Superior temporal gyrus (tissue), 1 donor: ENCODE data around the gene RAD51B.

Source experiments
- DNase-seq: peaks from one replicate; pipeline ENCODE4 v3.0.0-alpha.2; 2016; ENCODE audit errors: extremely low spot score

Gene RAD51B

GRCh38 chr14:68509188-68509983 is 689.8 kb downstream of the RAD51B start:
- DNase-seq = no peak

- DNase-seq = no peak
Measured at GRCh38 chr14:68510201-68511128, 690.9 kb downstream of the RAD51B start.

GRCh38 chr14:68511129-68512047 is 691.8 kb downstream of the RAD51B start:
- DNase-seq = no peak

- DNase-seq = no peak
Measured at GRCh38 chr14:68512088-68512487, 692.5 kb downstream of the RAD51B start.

GRCh38 chr14:68513137-68513536 is 693.6 kb downstream of the RAD51B start:
- no peak for DNase-seq

- no peak for DNase-seq
Measured at GRCh38 chr14:68513838-68514607, 694.4 kb downstream of the RAD51B start.

- DNase-seq = no peak
Measured at GRCh38 chr14:68514608-68515194, 695.1 kb downstream of the RAD51B start.

- DNase-seq = no peak
Measured at GRCh38 chr14:68516342-68516741, 696.8 kb downstream of the RAD51B start.

GRCh38 chr14:68518166-68518565 is 698.6 kb downstream of the RAD51B start:
- no peak for DNase-seq

GRCh38 chr14:68518761-68519670 is 699.4 kb downstream of the RAD51B start:
- no peak for DNase-seq

- DNase-seq = no peak
Measured at GRCh38 chr14:68519671-68520187, 700.1 kb downstream of the RAD51B start.

GRCh38 chr14:68520637-68521556 is 701.3 kb downstream of the RAD51B start:
- no peak for DNase-seq

- DNase-seq = no peak
Measured at GRCh38 chr14:68521557-68521901, 702.0 kb downstream of the RAD51B start.

- no peak for DNase-seq
Measured at GRCh38 chr14:68521961-68522509, 702.5 kb downstream of the RAD51B start.

- DNase-seq = no peak
Measured at GRCh38 chr14:68522510-68523325, 703.1 kb downstream of the RAD51B start.

- DNase-seq = no peak
Measured at GRCh38 chr14:68523326-68523610, 703.7 kb downstream of the RAD51B start.
